ENCODE measurements around the gene ALDH1L1. TPM values are rescaled to one million over a fixed set of nuclear protein-coding genes. Genes with fewer than 3 reads are reported as not detected.
A peak's percentile ranks its signal among the peaks of the same experiment; 100 is the strongest.

ALDH1L1 gene
- total and polyA plus RNA-seq, 2 of the 13 experiments (the other 11 are each of a cell fraction or from before 2014, with no cell fraction given) = 11.2 to 28.7 TPM

- TF ChIP-seq ZNF10 (CRISPR knock-in tag; IDR thresholded peaks at IDR 0.05; ENCODE audit: borderline replicate concordance, low read depth) (no peak), ZNF484 (CRISPR knock-in tag; IDR thresholded peaks at IDR 0.05; ENCODE audit: borderline replicate concordance, low read depth) (no peak), ZBTB26 (CRISPR knock-in tag; IDR thresholded peaks at IDR 0.05; ENCODE audit: borderline replicate concordance) (no peak), STAG1 (CRISPR knock-in tag; IDR thresholded peaks at IDR 0.05) (peak; percentile 22; the same call in 1 of the 2 replicates), FOSL2 (CRISPR knock-in tag; IDR thresholded peaks at IDR 0.05) (no peak), TMF1 (CRISPR knock-in tag; IDR thresholded peaks at IDR 0.05; ENCODE audit: low read depth) (no peak), ZNF609 (CRISPR knock-in tag; IDR thresholded peaks at IDR 0.05; ENCODE audit: borderline replicate concordance) (no peak), FIP1L1 (IDR thresholded peaks at IDR 0.05; ENCODE audit: borderline replicate concordance, insufficient read depth, low read depth, low read length) (no peak), POGK (CRISPR knock-in tag; conservative IDR thresholded peaks at IDR 0.05) (no peak), PAF1 (CRISPR knock-in tag; IDR thresholded peaks at IDR 0.05) (no peak)
These were observed 77.0 kb downstream of the ALDH1L1 start (continued) for GRCh38 chr3:126103121-126104027.

Measured in HepG2 (cell line).